Measurements from ENCODE around the gene ANKRD63.

DNA sequence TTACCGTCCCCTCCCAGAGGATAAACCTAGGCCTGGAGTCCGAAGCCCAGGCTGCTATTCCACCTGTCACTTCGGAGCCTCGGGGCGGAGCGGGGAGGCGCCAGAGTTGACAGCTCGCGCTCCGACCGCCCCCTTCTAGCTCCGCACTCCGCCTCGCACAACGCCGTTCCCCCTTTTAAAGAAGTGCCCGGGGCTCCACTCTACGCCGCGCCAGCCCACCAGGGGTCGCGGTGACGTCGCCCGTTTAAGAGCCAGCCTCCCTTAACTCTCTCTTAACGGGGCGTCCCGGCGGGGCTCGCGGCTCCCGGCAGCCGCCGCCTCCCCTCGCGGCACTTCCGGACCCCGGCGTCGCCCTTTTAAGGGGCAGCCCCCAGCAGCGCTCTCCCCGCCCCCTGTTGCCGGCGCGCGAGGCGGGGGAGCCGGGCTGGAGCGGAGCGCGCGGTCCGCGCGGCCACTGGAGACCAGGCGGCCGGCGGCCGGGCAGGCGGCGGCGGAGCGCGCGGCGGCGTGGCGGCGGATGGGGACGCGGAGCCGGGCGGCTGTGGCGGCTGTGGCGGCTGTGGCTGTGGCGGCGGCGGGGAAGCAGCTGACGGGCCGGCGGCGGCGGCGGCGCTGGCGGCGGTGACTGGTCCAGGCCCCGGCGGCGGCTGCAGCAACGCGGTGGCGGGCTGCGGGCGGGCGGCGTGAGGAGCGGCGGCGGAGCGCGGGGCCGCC lies 40.5 kb upstream of the ANKRD63 start, which contains the start of gene INAFM2:
- TF ChIP-seq ZNF740 (CRISPR knock-in tag; IDR thresholded peaks at IDR 0.05) (peak; percentile 86), RAD21 (CRISPR knock-in tag; IDR thresholded peaks at IDR 0.05) (peak; percentile 48; the same call in 1 of the 2 replicates), GATAD2A (CRISPR knock-in tag; IDR thresholded peaks at IDR 0.05) (peak; percentile 31; the same call in 1 of the 2 replicates), EP300 (IDR thresholded peaks at IDR 0.05; ENCODE audit: low read depth in 2 of 2, low read length in 2 of 2) (no peak), EP300 (CRISPR knock-in tag; IDR thresholded peaks at IDR 0.05; ENCODE audit: borderline replicate concordance) (no peak), FOXM1 (CRISPR knock-in tag; IDR thresholded peaks at IDR 0.05) (no peak), PHF5A (CRISPR knock-in tag; IDR thresholded peaks at IDR 0.05; ENCODE audit: low read depth, unreplicated experiment) (no peak)
- TF ChIP-seq, protein P1, sequence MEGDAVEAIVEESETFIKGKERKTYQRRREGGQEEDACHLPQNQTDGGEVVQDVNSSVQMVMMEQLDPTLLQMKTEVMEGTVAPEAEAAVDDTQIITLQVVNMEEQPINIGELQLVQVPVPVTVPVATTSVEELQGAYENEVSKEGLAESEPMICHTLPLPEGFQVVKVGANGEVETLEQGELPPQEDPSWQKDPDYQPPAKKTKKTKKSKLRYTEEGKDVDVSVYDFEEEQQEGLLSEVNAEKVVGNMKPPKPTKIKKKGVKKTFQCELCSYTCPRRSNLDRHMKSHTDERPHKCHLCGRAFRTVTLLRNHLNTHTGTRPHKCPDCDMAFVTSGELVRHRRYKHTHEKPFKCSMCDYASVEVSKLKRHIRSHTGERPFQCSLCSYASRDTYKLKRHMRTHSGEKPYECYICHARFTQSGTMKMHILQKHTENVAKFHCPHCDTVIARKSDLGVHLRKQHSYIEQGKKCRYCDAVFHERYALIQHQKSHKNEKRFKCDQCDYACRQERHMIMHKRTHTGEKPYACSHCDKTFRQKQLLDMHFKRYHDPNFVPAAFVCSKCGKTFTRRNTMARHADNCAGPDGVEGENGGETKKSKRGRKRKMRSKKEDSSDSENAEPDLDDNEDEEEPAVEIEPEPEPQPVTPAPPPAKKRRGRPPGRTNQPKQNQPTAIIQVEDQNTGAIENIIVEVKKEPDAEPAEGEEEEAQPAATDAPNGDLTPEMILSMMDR (CRISPR knock-in tag; IDR thresholded peaks at IDR 0.05), result peak; percentile 72
